HG03175 (cell line): Measurements from ENCODE around the gene GAL3ST3.
"Not testable (repeated sequence)": the region's sequence is repeated elsewhere in the genome, so short reads cannot be mapped to it uniquely, and the experiment has no call there.

Experiments used
- ATAC-seq: cut with Tn5 transposase; IDR thresholded peaks from one replicate; pipeline ENCODE4 v1.9.1; 2021; ENCODE audit warnings: mild to moderate bottlenecking, moderate library complexity; ENCODE audit not compliant: unreplicated experiment

The GAL3ST3 gene

DNA sequence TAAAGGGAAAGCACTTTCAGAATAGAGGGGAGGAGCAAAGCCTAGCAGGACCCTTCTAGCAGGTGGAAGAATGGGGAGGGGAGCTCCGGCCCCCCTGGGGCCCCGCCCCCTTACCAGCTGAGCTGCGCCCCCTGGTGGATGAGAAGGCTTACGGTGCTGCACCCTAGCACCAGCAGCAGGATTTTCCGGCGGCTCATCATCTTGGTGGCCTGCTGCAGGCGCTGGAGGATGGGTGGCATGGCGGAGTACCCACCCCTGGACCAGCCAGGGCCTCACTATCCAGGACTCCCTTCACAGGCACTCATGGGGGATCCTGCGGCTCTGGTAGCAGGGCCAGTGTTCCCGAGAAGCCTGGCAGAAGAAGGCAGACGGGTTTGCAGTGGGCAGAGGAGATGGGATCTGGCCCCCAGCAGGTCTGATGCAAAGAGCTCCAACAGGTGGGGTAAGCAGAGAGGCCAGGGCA lies 3.8 kb downstream of the GAL3ST3 start:
- ATAC-seq, result no peak

DNA sequence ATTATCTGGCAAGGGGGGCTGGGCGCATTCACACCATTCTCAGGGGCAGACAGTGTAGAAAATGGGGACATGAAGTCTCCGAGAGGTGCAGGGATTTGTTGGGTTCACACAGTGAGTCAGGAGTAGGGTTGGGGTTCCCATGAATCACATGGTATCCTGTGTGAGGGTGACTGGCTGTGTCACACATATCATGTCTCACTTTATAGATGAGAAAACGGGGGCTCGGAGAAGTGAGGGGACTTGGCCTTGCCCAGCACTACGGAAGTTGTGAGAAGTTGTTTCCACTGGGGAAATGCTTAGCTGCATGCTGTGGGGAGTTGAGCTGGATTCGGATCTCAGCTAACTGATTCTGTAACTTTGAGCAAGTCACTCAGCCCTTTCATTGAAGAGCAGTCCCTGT lies 4.2 kb downstream of the GAL3ST3 start:
- no peak for ATAC-seq

DNA sequence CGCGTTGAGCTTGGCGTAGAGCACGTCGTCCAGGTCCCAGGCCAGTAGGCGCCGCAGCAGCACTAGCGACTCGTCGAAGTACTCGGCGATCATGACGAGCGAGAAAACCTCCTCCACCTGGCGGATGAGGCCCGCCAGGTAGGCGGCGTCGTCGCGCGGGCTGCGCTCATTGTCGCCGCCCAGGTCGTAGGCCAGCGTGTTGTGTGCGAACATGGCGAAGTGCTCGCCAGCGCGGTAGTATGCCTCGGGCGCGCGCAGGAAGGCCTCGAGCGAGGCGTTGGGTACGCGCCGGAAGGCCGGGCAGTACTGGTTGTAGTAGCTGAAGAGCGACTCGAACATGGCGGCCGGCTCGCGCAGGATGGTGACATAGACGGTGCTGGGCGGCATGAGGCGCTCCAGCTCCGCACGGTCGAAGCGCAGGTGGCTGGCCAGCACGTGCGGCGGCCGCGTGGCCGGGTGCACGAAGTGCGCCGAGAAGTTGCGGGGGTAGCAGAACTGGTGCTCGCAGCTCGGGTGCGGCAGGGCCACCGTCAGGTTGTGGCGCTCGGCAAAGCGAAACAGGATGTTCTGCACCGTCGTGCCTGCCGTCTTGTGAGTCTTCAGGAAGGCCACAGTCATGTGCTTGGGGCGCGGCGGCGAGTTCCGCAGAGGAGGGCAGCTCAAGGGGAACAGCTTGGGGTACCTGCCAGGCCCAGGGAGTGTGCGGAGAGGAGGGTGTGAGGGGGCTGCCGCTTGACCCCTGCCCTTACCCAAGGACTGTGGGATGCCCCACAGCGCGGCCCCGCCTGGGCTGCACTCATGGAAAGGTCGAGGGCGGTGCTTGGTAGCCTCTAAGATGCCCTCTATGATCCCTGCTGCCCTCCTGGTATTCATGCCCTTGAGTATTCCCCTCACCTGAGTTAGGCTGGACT lies 5.7 kb downstream of the GAL3ST3 start:
- ATAC-seq, result no peak

DNA sequence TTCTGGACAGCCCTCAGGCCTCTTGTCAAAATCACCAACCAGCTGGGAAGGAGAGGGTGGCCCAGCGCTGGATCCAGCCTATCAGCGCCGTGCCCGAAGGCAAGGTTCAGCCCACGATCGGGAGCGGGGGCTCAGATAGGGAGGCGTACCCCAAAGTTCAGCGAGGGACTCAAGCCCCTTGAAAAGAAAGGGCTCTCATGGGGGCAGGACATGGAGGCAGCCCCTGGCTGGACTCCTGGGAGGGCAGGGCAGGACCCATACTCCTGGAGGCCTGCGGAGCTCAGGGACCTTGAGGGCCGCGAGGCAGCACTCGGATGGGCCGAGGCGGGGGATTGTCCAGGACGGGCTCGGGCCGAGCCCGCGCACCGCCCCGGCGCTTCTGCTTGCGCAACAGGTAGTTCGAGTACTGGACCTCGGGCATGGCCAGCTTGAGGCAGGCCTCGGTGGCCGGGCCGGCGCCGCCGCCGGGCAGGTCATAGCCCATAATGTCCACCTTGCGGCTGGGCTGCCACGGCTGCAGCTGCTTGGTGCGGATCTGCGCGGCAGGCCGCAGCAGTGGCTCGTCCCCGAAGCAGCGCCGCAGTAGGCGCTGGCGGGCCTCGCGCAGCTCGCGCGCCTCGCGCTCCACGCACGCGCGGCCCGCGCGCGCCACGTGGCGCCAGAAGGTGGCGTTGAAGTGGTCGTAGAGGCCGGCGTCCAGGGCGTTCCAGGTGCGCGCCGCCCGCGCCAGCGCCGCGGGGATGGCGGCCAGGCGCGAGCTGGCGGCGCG lies 6.5 kb downstream of the GAL3ST3 start:
- ATAC-seq, result no peak

DNA sequence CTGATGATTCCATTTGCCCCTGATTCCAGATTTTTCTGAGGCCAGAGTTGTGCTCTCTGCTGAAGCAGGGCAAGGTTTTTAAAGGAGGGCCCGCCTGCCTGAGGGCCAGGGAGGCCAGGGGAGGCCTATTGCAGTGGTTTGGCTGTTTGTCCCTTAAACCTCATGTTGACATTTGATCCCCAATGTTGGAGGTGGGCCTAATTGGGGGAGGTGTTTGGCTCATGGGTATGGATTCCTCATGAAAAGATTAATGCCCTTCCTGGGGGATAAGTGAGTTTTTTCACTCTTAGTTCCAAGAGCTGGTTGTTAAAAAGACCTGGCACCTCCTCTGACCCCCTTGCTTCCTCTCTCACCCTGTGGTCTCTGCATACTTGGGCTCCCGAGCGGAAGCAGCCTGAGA lies 9.2 kb downstream of the GAL3ST3 start:
- ATAC-seq, result no peak

DNA sequence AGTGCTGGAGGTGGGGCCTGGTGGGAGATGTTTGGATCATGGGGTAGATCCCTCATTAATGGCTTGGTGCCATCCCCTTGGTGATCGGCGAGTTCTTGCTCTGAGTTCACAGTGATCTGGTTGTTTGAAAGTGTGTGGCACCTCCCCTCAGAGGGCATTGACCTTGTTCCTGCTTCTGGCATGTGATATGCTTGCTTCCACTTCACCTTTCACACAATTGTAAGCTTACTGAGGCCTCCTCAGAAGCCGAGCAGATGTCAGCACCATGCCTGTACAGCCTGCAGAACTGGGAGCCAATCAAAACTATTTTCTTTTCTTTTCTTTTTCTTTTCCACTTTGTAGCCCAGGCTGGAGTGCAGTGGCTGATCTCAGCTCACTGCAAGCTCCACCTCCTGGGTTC lies 11.6 kb downstream of the GAL3ST3 start:
- no peak for ATAC-seq

DNA sequence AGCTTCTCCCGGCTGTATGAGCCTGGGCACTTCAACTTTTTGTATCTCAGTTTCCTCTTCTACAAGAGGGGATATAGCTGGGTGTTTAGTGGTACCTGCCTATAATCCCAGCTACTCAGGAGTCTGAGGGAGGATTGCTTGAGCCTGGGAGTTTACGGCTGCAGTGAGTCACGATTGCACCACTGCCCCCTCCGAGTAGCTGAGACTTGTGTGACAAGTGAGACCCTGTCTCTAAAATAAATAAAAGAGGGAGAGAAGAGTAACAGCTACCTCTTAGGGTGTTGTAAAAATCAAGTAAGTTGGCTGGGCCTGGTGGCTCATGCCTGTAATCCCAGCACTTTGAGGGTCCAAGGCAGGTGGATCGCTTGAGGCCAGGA lies 12.6 kb downstream of the GAL3ST3 start:
- ATAC-seq, result no peak

DNA sequence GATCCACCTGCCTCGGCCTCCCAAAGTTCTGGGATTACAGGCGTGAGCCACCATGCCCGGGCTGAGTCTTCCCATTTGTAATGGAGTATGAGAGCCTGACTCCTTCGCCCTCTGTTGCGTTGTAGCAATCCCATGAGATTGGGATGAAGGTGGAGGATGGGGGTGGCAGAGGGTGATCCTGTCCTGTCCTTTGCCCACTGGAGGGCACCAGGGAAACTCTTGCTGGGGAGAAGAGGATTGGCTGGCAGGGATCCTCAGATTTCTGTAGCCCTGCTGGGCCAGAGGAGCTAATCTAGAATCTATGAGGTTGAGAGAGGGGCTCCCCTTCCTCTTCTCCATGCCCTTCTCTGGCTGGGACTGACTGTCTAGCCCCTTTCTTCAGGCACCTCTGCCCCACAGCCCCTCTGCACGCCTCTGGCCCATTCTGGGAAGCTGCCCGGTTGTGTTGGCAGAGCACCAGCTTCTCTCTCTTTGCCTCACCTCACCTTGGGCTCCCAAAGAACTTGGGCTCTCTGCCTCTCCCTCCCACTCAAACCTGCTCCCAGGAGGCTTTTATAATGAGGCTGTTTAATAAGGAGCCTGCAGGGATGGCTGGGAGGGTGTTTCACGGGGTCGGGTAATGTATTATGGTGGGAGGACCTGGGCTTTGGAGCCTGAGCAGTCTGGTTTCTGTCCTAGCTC lies 13.2 kb downstream of the GAL3ST3 start:
- no peak for ATAC-seq

DNA sequence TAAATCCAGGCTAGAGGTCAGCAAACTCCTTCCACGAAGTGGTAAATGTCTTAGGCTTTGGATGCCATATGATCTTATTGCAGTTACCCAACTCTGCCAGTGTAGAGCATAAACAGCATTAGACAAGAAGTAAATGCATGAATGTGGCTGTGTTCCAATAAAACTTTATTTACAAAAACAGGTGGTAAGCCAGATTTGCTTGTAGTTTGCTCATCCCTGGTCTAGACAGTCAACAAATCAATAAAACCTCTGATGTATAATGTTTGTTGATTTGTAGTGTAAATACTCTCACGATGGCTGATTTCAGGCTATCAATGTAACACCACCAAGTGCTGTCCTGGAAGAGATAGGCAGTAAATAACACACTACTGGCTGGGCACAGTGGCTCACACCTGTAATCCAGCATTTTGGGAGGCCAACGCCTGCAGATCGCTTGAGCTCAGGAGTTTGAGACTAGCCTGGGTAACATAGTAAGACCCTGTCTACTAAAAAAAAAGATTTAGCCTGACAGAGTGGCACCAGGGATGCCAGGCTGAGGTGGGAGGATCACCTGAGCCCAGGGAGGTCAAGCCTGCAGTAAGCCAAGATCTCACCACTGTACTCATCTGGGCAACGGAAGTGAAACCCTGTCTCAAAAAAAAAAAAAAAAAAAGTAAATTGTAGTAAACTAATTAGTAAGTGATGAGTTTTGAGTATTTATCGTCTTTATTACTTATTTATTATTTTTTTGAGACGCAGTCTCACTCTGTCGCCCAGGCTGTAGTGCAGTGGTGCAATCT lies 15.8 kb downstream of the GAL3ST3 start:
- ATAC-seq, result no peak

DNA sequence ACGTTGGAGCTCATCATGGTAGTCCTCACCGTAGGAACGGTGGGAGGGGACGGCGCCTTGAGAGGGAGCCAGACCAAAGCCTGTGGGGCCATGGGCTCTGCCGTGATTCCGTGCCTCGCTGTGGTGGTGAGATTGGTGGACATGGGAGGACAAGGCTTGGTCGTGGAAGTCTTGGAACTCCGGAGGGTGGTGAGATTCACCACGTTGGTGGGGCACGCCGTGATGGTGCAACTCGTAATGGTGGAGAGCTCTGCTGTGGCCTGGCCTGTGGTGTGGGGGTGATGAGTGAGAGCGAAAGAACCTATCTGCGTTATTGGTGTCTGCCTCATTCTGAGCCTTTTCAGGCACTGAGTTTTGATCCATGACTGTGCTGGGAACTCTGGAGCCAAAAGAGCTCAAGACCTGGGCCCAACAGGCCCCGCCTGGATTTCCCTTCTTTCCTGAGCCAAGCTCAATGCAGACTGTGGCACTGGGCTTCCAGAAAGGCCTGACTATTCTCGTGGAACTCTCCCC lies 22.9 kb downstream of the GAL3ST3 start, which contains the start of gene CATSPER1:
Gene CATSPER1, minus strand, starts transcription at position 463 of the 513 bp plus-strand sequence. Its CDS starts 100 bp downstream, at position 363.
- ATAC-seq, result no peak

DNA sequence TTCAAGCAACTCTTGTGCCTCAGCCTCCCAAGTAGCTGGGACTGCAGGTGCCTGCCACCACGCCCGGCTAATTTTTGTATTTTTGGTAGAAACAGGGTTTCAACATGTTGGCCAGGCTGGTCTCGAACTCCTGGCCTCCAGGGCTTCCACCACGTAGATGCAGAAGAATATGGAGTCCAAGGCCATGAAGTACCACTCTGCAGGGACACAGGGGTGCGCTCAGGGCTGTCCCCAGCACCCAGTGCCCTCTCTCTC lies 25.8 kb downstream of the GAL3ST3 start:
- not testable (repeated sequence) for ATAC-seq

DNA sequence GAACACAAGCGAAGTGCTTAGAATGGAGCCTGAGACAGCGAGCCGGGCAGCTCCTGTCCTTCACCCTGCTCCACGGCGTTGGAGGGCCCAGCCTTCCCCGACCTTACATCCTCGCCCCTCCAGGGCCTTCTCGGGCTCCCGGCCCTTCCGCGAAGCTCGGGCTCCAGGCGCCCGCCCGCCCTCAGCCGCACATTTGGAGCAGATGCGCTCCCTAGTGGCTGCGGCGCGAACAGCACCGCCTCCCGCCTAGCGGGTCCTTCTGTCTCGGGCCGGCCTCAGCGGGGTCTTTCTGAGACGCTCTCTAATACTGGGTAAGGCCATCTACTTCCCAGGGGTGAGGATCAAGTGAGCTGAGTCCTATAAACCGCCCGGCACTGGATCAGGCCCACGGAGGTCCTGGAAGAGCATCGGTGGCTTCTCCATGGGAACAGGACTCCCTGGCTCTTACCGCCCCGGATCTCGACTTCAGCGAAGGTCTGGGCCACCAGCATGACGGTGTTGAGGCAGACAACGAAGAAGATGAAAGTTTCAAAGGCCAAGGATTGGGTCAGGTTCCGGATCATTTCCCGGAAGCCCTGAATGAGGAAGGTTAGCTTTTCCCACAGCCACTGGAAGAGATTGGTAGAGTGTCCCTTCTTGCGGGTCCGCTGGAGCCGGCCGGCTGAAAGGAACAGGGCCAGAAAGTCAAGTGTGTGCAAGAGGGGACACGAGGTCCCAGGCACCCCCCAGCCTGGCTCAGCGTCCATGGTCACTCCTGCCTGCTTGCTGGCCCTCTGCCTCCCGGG lies 26.4 kb downstream of the GAL3ST3 start:
- ATAC-seq, result no peak

DNA sequence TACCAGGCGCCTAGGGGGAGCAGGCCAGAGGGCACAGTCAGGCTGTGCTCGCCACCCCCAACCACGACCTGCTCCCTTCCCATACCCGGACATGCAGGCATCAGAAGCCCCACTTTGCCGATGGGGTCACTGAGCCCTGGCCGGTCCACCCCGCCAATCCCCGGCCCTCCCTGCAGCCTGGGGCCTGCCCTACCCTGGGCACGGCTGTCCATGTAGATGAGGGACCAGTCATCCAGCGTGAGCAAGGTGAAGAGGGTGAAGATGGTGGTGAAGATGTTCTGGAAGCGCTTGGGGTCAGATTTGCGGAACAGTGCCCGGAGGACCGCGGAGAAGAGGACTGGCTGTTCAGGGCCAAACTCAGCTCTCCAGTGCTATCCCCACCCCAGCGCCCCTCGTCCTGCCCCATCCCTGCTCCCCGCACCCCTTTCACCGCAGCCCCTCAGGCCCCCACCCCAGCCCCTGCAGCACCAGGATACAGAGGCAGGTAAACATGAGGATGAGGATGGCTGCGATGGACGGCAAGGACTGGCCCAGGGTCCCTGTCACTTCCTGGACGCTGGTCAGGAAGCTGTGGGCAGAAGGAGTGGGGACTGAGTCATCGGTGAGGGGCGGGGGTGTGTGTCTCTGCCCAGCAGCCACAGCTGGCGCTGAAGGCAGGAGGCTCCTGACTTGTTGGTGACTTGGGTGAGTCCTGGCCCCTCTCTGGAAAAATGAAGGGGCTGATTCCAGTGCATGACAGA lies 28.2 kb downstream of the GAL3ST3 start:
- no peak for ATAC-seq

DNA sequence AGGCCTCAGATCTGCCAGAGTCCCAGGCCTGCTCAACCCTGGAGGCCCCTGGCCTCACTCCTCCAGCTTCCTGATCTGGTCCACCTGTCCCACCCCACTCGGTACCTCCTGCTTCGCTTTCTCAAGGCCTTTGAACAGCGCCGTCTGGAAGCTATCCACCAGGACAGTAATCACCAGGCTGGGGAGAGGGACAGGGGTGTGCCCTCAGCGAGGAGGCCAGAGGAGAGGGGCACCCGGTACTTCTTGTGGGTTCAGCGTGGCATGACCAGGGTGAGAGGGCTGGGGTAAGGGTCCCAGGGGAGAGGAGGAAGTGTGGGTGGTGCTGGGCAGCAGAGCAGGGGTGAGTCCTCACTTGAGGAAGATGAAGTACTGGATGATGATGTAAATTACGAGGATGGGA lies 28.7 kb downstream of the GAL3ST3 start:
- no peak for ATAC-seq

DNA sequence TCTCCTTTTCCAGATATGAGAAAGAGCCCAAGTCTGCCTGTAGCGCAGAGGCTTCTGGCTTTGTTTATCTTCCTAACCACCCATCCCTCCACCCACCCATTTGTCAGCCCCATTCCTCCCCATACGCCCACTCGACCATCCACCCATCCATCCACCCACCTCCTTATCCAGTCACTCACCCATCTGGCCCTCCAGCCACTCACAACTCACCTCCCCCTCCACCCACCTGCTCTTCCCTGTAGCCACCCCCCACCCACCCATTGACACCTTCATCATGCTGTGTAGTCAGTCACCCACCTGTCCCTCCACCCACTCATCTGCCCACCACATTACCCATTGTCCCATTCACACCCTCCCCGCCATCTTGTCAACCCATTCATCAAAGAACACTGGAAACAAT lies 31.6 kb downstream of the GAL3ST3 start:
- no peak for ATAC-seq

DNA sequence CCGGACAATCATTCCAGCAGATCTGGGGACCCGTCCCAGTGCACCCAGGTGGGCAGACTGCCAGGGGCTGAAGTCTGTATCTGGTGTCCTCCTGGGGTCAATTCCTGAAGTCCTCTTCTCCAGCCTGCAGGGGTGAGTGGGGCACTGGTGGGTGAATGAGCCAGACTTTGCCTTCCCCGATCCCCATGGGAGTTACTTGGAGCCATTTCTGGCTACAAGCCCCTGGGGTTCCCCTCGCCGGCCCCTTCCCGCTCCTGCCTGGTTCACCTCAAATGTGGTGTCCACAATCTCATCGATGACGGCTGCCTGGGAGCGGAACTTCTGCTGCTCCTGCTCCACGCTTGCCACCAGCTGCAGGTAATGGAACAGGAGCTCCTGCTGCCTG lies 32.2 kb downstream of the GAL3ST3 start:
- no peak for ATAC-seq

DNA sequence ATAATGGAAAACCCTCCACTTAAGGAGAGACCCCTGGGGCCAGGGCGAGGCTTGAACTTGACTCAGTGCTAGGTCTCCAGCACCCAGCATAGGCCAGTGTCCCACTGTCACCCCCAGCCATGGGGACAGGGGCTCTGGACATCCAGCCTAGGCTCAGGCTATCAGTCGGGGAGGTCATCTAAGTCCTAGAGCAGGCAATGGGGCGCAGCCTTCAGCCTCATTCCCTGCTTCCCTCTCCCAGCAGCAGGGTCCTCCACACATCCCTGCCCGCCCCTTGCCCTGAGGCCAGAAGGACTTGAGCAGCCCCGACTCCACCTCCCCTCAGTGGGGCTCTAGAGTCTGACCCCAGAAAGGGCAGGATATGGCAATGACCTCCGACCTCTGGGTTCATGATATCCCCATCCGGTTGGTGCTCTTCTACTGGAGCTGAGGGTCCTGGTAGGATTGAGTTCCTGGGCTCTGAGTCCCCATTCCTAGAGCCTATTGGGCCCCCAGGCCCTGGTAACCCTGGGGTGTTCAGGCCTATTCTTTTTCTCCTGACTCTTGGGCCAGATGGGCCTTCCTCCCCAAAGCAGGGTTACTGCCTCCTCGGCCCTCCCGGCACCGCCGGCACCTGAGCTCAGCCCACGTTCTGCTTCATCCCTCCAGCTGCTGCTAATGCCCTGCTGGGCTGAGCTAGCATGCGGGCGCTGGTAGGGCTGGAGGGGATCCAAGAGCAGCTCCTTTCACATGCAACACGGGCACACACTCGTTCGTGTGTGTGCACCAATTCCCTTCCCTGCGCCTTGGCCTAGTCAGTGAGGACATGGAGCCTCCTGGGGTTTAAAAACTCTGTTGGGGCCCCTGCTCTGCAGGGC lies 32.8 kb downstream of the GAL3ST3 start:
- no peak for ATAC-seq

DNA sequence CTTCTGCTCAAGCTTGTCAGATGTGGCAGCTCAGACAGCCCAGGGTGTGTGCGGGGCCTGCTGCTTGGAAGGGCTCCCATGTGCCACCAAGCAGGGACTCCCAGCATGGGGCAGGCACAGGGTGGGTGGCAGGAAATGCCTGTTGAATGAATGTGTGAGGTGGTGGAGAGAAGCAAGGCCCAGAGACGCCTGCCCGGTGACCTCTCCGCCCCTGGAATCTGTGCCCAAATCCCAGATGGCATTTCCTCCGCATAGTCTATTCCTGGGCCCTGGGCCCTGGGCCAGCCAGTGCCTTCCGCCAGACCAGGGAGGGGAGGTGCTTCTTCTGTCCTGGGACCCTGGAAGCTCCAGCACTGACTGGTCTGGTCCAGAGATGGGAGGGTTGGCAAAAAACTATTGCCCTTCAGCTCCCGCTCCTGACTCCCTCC lies 33.5 kb downstream of the GAL3ST3 start:
- ATAC-seq, result no peak
